HepG2 (cell line): ENCODE measurements around the gene OR4C6. TPM values are rescaled to one million over a fixed set of nuclear protein-coding genes. Genes with fewer than 3 reads are reported as not detected.

ENCODE experiments used
- ATAC-seq: fragments of 200-7000 bp; cut with Tn5 transposase; 3 replicates; pipeline ENCODE4 v1.9.1; 2020; ENCODE audit warnings: mild to moderate bottlenecking, moderate library complexity
- BruUV-seq: library from RNA; stranded (reverse); fragments of 400-500 nt; replicated peaks from 2 replicates; lab custom pipeline; 2021; lab: Mats Ljungman, UMichigan
- CTCF ChIA-PET: fragments of 300-600 bp; formaldehyde crosslinking; extraction: SDS; loops from one replicate; lab custom pipeline; 2021; ENCODE audit warnings: low total read pairs, inconsistent platforms, low intra/inter-chr PET ratio; lab: Yijun Ruan, JAX
- POLR2A ChIA-PET: fragments of 350-600 bp; sonication (Branson Sonifier 250); formaldehyde crosslinking; loops from one replicate; lab custom pipeline; 2020; ENCODE audit warnings: antibody characterized with exemption, inconsistent platforms; lab: Yijun Ruan, JAX
- DNase-seq: peaks from one replicate; pipeline ENCODE4 v3.0.0-alpha.2; 2015; ENCODE audit warnings: low spot score
- FAIRE-seq: peaks from 3 replicates; lab custom pipeline; 2011; peaks lifted over from hg19 to GRCh38; lab: Jason Lieb, UNC
- H2AFZ ChIP-seq: one replicate; pipeline ENCODE4 v1.6.1; 2011; ENCODE audit warnings: low read length, inconsistent platforms
- H3K27ac ChIP-seq: fragments of 300-600 bp; 3 replicates; pipeline ENCODE4 v1.8.0; 2011; ENCODE audit warnings: mixed run types, mild to moderate bottlenecking, mixed read lengths, low read length, inconsistent platforms; ENCODE audit not compliant: insufficient read depth; ENCODE audit errors: extremely low read length
- H3K27me3 ChIP-seq, 2 experiments: fragments of 200-600 bp in 1 of 2; 2 replicates in 1 of 2; 3 replicates in 1 of 2; pipeline versions ENCODE4 v1.6.0 to v1.8.0; 2011; ENCODE audit warnings: low read length in 2 of 2, mild to moderate bottlenecking in 2 of 2, moderate library complexity in 2 of 2, inconsistent platforms in 1 of 2; ENCODE audit not compliant: insufficient read depth in 2 of 2, control insufficient read depth in 1 of 2
- H3K36me3 ChIP-seq, 2 experiments: fragments of 200-600 bp in 1 of 2; replicated peaks in 1 of 2; 2 replicates in 1 of 2; 3 replicates in 1 of 2; pipeline versions ENCODE4 v1.5.1 to v1.8.0; 2011; ENCODE audit warnings: low read length in 2 of 2, inconsistent platforms in 1 of 2; ENCODE audit not compliant: insufficient read depth in 2 of 2, control insufficient read depth in 1 of 2
- H3K4me1 ChIP-seq: 2 replicates; pipeline ENCODE4 v1.5.1; 2012; ENCODE audit warnings: low read length, inconsistent platforms; ENCODE audit not compliant: insufficient read depth
- H3K4me2 ChIP-seq: 2 replicates; pipeline ENCODE4 v1.6.0; 2011; ENCODE audit warnings: low read depth, low read length, inconsistent platforms
- H3K4me3 ChIP-seq, 3 experiments: fragments of 200-600 bp in 1 of 3; sonication (generic), shearing (Covaris generic) in 1 of 3; replicated peaks in 1 of 3; 2 replicates each; pipeline ENCODE4 v1.5.1; 2011 to 2016; ENCODE audit warnings: low read length in 3 of 3, inconsistent platforms in 2 of 3, low read depth in 2 of 3, mild to moderate bottlenecking in 2 of 3, control low read depth in 1 of 3, mixed read lengths in 1 of 3; ENCODE audit not compliant: insufficient read depth in 1 of 3
- H3K79me2 ChIP-seq: one replicate; pipeline ENCODE4 v1.6.1; 2011; ENCODE audit warnings: low read length, inconsistent platforms; ENCODE audit not compliant: insufficient read depth
- H3K9ac ChIP-seq: 2 replicates; pipeline ENCODE4 v1.6.0; 2011; ENCODE audit warnings: mild to moderate bottlenecking, low read depth, low read length, inconsistent platforms; ENCODE audit not compliant: insufficient read depth
- H3K9me3 ChIP-seq: 2 replicates; pipeline ENCODE4 v1.5.1; 2012; ENCODE audit warnings: mild to moderate bottlenecking, low read length
- H4K20me1 ChIP-seq: 2 replicates; pipeline ENCODE4 v1.6.0; 2011; ENCODE audit warnings: inconsistent platforms, mild to moderate bottlenecking, low read length, moderate library complexity; ENCODE audit not compliant: insufficient read depth
- IKZF1 ChIP-seq: fragments of 450-650 bp; IDR thresholded peaks from 2 replicates; pipeline ENCODE4 v1.7.1; 2016
- KLF9 ChIP-seq: IDR thresholded peaks from 2 replicates; pipeline ENCODE4 v1.6.1; 2016; ENCODE audit warnings: low read depth
- MIER2 ChIP-seq: IDR thresholded peaks from 2 replicates; pipeline ENCODE4 v1.6.1; 2016; ENCODE audit warnings: missing biosample characterization, missing genetic modification reagents
- MYNN ChIP-seq: sonication (generic); formaldehyde crosslinking; IDR thresholded peaks from 2 replicates; pipeline ENCODE4 v1.4.0; 2020; ENCODE audit warnings: mild to moderate bottlenecking, low read depth, missing genetic modification reagents
- REXO4 ChIP-seq: sonication (generic); formaldehyde crosslinking; IDR thresholded peaks from 2 replicates; pipeline ENCODE4 v1.8.0; 2022; ENCODE audit warnings: missing genetic modification reagents, mild to moderate bottlenecking, borderline replicate concordance
- SCMH1 ChIP-seq: sonication (generic); formaldehyde crosslinking; IDR thresholded peaks from 2 replicates; pipeline ENCODE4 v1.9.0; 2021; ENCODE audit warnings: missing genetic modification reagents, mild to moderate bottlenecking, borderline replicate concordance
- SNAPC5 ChIP-seq: sonication (generic); formaldehyde crosslinking; IDR thresholded peaks from 2 replicates; pipeline ENCODE4 v1.8.1; 2023; ENCODE audit warnings: mild to moderate bottlenecking, missing genetic modification reagents, borderline replicate concordance
- ZFP1 ChIP-seq: IDR thresholded peaks from 2 replicates; pipeline ENCODE4 v1.6.1; 2016
- ZNF337 ChIP-seq: sonication (generic); formaldehyde crosslinking; IDR thresholded peaks from 2 replicates; pipeline ENCODE4 v1.5.1; 2020; ENCODE audit warnings: missing genetic modification reagents, low read depth, mild to moderate bottlenecking, borderline replicate concordance
- ZNF34 ChIP-seq: sonication (generic); formaldehyde crosslinking; IDR thresholded peaks from 2 replicates; pipeline ENCODE4 v1.4.0; 2020; ENCODE audit warnings: mild to moderate bottlenecking, missing genetic modification reagents, borderline replicate concordance
- WGBS: methylation state at CpG from one replicate; pipeline ENCODE4 v1.1.6; 2017; ENCODE audit warnings: low lambda C conversion rate; 5-methylcytosine and 5-hydroxymethylcytosine counted together
- in situ Hi-C: cut with HindIII; loops from 2 replicates; pipeline ENCODE4 v1.10.0; 2017; ENCODE audit warnings: low pct_unique_long_range_greater_than_20kb; ENCODE audit not compliant: extremely low pct_ligation_motif_present
- intact Hi-C: fragments of 100-400 bp; cut with micrococcal nuclease; formaldehyde crosslinking; loops from one replicate; pipeline ENCODE4 v1.10.0; 2022; ENCODE audit not compliant: unreplicated experiment
- polyA plus RNA-seq, 8 experiments: library from polyadenylated mRNA; depleted of rRNA in 3 of 8; stranded (reverse) in 7 of 8; unstranded in 1 of 8; fragments of >200 nt; fragmentation: Illumina TruSeq in 4 of 8; extraction: Trizol in 4 of 8; gene quantifications; 2 replicates each; pipeline versions ENCODE4 v1.2.1 to v1.2.3, GENCODE V29; 2011 to 2016; ENCODE audit warnings: low read depth in 4 of 8, missing spikeins in 1 of 8, mixed read lengths in 1 of 8; ENCODE audit not compliant: insufficient read depth in 1 of 8
- total RNA-seq, 5 experiments: library from RNA; depleted of rRNA; stranded (reverse); fragments of >200 nt; fragmentation: Illumina TruSeq; extraction: Trizol; gene quantifications; 2 replicates each; pipeline ENCODE4 v1.2.3, GENCODE V29; 2016; ENCODE audit warnings: low read depth in 1 of 5

Gene OR4C6
- total and polyA plus RNA-seq, 2 of the 13 experiments (the other 11 are each of a cell fraction or from before 2014, with no cell fraction given): not detected

GRCh38 chr11:55634813-55635212 is 27.2 kb upstream of the OR4C6 start, which contains the start of gene OR4P4:
Gene OR4P4, plus strand, starts transcription at chr11:55635113.
- no peaks in the 10 kb centered on the region for H3K79me2 ChIP-seq
- no peak for FAIRE-seq
- H3K9ac ChIP-seq: no peak within 1 kb of the TSS
- TF ChIP-seq ZNF34 (no peak), IKZF1 (no peak), ZNF337 (CRISPR knock-in tag) (no peak), MIER2 (CRISPR knock-in tag) (no peak), SNAPC5 (CRISPR knock-in tag) (no peak), KLF9 (CRISPR knock-in tag) (no peak), MYNN (CRISPR knock-in tag) (no peak)
- H3K4me2 ChIP-seq: no peak within 1 kb of the TSS
- POLR2A ChIA-PET: no interaction called here
- WGBS: 0% methylated on average over 3 of the region's 3 CpGs
- CTCF ChIA-PET: no interaction called here
- no peak within 1 kb of the TSS for H3K4me3 ChIP-seq
- no peak within 1 kb of the TSS for H3K27ac ChIP-seq
- ATAC-seq: no peak
- DNase-seq: no peak
- no peaks in the 10 kb centered on the region for H4K20me1 ChIP-seq
- no TSS peak for BruUV-seq
- H2AFZ ChIP-seq: no peak within 1 kb of the TSS
- in situ Hi-C loops: no loop called here
- no peaks in the 10 kb centered on the region for H3K27me3 ChIP-seq
- intact Hi-C loops: no loop called here
- H3K4me1 ChIP-seq: no peaks in the 10 kb centered on the region
- peaks cover 16% of the 10 kb centered on the region for H3K9me3 ChIP-seq
- H3K36me3 ChIP-seq: no peaks in the 10 kb centered on the region

DNA sequence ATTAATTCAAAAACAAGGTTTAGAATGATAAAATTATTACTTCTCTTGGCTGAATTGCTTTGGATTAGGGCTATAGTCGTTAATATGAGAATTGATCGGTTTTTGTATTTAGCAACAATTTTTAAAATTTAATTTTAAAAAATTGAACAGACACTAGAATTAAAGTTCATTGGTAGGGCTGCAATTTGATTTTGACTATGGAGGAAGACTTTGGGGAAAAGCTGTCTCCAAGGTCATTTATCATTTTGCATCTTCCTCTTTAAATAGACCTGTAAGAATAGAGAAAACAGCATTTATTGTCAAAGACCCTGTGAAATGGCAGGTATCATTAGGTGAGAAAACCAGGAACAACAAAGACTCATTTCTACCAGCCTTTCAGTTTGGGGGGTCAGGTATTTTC is 14.0 kb upstream of the OR4C6 start, which contains the start of gene OR4S2:
Gene OR4S2, plus strand, starts transcription at position 301 of the 400 bp plus-strand sequence. CDS start 2,577 bp downstream, outside the sequence.
- ChIA-PET POLR2A (no interaction called here), CTCF (no interaction called here)
- Histone ChIP-seq H3K4me3 (no peak within 1 kb of the TSS), H3K27ac (no peak within 1 kb of the TSS), H3K4me2 (no peak within 1 kb of the TSS), H3K79me2 (no peaks in the 10 kb centered on the region), H3K4me1 (no peaks in the 10 kb centered on the region), H3K27me3 (no peaks in the 10 kb centered on the region), H2AFZ (no peak within 1 kb of the TSS), H3K9me3 (peaks cover 38% of the 10 kb centered on the region), H3K36me3 (no peaks in the 10 kb centered on the region), H3K9ac (no peak within 1 kb of the TSS), H4K20me1 (no peaks in the 10 kb centered on the region)
- ATAC-seq (no peak), DNase-seq (no peak), FAIRE-seq (no peak)
- 2% methylated on average over 2 of the region's 2 CpGs for WGBS
- no TSS peak for BruUV-seq
- in situ Hi-C loops (no loop called here), intact Hi-C loops (no loop called here)
- no peak for TF ChIP-seq REXO4 (CRISPR knock-in tag)
- TF ChIP-seq SCMH1 (CRISPR knock-in tag): no peak
- TF ChIP-seq ZFP1: no peak
